Right lobe of liver (tissue), 6 donors: ENCODE data around the gene ARID3A. TPM values are rescaled to one million over a fixed set of nuclear protein-coding genes. Genes with fewer than 3 reads are reported as not detected.

Experiments
- ATAC-seq, 4 donors: fragments of 200-7000 bp; cut with Tn5 transposase; one replicate each; pipeline ENCODE4 v1.9.1; 2020; ENCODE audit warnings: mild to moderate bottlenecking in 4 of 4, moderate library complexity in 4 of 4
- DNase-seq, 3 donors: peaks; one replicate each; pipeline ENCODE4 v3.0.0-alpha.2; 2020
- H3K27ac ChIP-seq, 3 donors: fragments of 200-600 bp; one replicate each; pipeline ENCODE4 v1.8.0; 2022
- H3K27me3 ChIP-seq, 2 donors: fragments of 200-600 bp; one replicate each; pipeline ENCODE4 v1.8.0; 2022
- H3K36me3 ChIP-seq, 4 donors: fragments of 200-600 bp; sonication (generic) in 1 of 4; one replicate each; pipeline versions ENCODE4 v1.5.1 to v1.8.0; 2017 to 2022; ENCODE audit warnings: control low read depth in 1 of 4
- H3K4me1 ChIP-seq, 4 donors: fragments of 200-600 bp; sonication (generic) in 1 of 4; one replicate each; pipeline versions ENCODE4 v1.5.1 to v1.8.0; 2017 to 2022; ENCODE audit warnings: control low read depth in 1 of 4
- H3K4me3 ChIP-seq, 3 donors: fragments of 200-600 bp; one replicate each; pipeline ENCODE4 v1.8.0; 2022
- H3K9me3 ChIP-seq, 4 donors: fragments of 200-600 bp; sonication (generic) in 1 of 4; one replicate each; pipeline versions ENCODE4 v1.5.1 to v1.8.0; 2017 to 2022; ENCODE audit warnings: control low read depth in 1 of 4
- POLR2A ChIP-seq: fragments of 450-650 bp; IDR thresholded peaks from one replicate; pipeline ENCODE4 v1.6.1; 2017; ENCODE audit warnings: antibody characterized with exemption, mild to moderate bottlenecking
- WGBS: methylation state at CpG from one replicate; pipeline ENCODE4 v1.1.6; 2018; ENCODE audit warnings: low coverage, low lambda C conversion rate; ENCODE audit not compliant: insufficient coverage; ENCODE audit errors: missing lambda C conversion rate; 5-methylcytosine and 5-hydroxymethylcytosine counted together
- intact Hi-C, 2 donors: fragments of 100-400 bp; cut with DNase I; formaldehyde crosslinking; loops; one replicate each; pipeline versions ENCODE4 v1.11.2 to v1.14.1; 2022
- total RNA-seq, 6 experiments: library from RNA; depleted of rRNA in 2 of 6; stranded (reverse); fragments of >200 nt in 2 of 6; fragmentation: NEBNext Ultra II Directional in 3 of 6; extraction: Animal tissue kit (Norgen Biotek cat#: 25700) in 3 of 6; gene quantifications; one replicate each; pipeline versions ENCODE4 v1.1.0 to v1.2.4, GENCODE V29; 2016 to 2023
- TF ChIP-seq, protein P1 (sequence below), 4 donors: fragments of 200-600 bp in 3 of 4; fragments of 450-650 bp in 1 of 4; IDR thresholded peaks; one replicate each; pipeline versions ENCODE4 v1.5.1 to v1.8.0; 2016 to 2022; ENCODE audit warnings: antibody characterized with exemption in 4 of 4, mild to moderate bottlenecking in 2 of 4
- donor health status: DM: no; HTN: yes; CAD: no.
- donor health status: DM: no; HTN: no; CAD: no.
- donor health status: DM: no; HTN: no; CAD: no.
- donor health status: DM: no; HTN: yes; CAD: no.
- donor health status: DM: no; HTN: yes; CAD: no.

The ARID3A gene
- total RNA-seq, 6 experiments from 2014 or later: 0.74 to 5.3 (median 1.9) TPM

DNA sequence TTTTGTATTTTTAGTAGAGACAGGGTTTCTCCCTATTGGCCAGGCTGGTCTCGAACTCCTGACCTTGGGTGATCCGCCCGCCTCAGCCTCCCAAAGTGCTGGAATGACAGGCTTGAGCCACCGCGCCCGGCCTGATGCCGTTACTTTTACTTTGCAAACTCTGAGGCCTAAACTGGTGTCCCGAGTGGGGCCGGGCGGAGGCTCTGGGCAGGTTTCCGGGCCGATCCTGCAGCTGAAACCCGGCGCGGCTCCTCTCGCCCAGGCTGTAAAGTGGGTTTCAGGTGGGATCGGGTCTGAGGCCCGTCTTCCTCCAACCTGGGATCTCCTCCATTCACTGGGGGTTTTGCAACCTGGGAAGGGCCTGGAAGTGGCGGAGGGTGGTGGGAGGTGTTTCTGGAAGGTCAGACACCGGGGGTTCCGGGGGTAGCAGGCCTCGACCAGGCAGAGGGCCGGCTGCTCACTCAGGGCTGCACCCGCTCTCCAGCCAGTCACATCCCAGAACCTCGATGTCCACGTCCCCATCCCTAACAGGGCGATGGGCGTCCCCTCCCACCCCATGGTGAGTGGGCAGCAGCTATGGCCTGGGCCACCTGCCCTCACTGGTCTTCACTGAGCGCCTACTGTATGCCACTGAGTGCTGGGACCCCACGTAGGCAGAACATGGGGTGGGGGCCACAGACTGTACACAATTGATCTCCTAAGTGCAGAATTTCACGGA, 37.0 kb downstream of the ARID3A start:
- Histone ChIP-seq H3K4me3 (no peak overlapping the region), H3K4me1 (no peaks in the 10 kb centered on the region), H3K36me3 (peaks cover 0 to 3% (median 0%) of the 10 kb centered on the region in 4 donors), H3K27me3 (no peaks in the 10 kb centered on the region), H3K27ac (no peak overlapping the region), H3K9me3 (no peaks in the 10 kb centered on the region)
- no peak for DNase-seq
- no peak for ATAC-seq
- WGBS: 83% methylated on average over 8 of the region's 31 CpGs
- intact Hi-C loops: no loop called here
- no peak for TF ChIP-seq POLR2A
- TF ChIP-seq, protein P1, sequence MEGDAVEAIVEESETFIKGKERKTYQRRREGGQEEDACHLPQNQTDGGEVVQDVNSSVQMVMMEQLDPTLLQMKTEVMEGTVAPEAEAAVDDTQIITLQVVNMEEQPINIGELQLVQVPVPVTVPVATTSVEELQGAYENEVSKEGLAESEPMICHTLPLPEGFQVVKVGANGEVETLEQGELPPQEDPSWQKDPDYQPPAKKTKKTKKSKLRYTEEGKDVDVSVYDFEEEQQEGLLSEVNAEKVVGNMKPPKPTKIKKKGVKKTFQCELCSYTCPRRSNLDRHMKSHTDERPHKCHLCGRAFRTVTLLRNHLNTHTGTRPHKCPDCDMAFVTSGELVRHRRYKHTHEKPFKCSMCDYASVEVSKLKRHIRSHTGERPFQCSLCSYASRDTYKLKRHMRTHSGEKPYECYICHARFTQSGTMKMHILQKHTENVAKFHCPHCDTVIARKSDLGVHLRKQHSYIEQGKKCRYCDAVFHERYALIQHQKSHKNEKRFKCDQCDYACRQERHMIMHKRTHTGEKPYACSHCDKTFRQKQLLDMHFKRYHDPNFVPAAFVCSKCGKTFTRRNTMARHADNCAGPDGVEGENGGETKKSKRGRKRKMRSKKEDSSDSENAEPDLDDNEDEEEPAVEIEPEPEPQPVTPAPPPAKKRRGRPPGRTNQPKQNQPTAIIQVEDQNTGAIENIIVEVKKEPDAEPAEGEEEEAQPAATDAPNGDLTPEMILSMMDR (IDR thresholded peaks at IDR 0.05): no peak

DNA sequence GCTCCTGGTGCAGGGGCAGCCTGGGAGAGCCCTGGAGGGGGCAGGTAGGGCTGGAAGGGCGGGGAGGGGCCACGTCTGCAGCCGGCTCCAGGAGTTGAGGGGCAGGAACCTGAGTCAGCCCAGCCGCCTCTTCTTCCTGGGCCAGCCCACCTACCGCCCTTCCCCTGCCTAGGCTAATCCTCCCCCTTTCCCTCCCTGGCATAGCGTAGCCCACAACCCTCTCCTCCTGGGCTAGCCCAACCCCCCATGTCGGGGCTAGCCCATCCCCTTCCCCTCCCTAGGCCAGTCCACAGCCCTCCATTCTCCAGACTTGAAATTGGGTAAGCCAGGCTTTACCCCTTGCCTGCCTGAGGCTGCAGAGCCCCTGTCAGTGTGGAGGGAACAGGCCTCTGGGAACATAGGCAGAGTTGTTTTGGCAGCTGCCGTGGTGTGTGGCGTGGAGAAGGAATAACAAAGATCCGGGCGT, 37.7 kb downstream of the ARID3A start:
- Histone ChIP-seq H3K9me3 (no peaks in the 10 kb centered on the region), H3K4me1 (no peaks in the 10 kb centered on the region), H3K4me3 (no peak overlapping the region), H3K36me3 (peaks cover 0 to 6% (median 0%) of the 10 kb centered on the region in 4 donors), H3K27me3 (no peaks in the 10 kb centered on the region), H3K27ac (no peak overlapping the region)
- DNase-seq (no peak), ATAC-seq (no peak)
- intact Hi-C loops: no loop called here
- WGBS: no CpG with 5 or more reads among the region's 11 CpGs
- TF ChIP-seq, protein P1 (IDR thresholded peaks at IDR 0.05): no peak
- TF ChIP-seq POLR2A: no peak

DNA sequence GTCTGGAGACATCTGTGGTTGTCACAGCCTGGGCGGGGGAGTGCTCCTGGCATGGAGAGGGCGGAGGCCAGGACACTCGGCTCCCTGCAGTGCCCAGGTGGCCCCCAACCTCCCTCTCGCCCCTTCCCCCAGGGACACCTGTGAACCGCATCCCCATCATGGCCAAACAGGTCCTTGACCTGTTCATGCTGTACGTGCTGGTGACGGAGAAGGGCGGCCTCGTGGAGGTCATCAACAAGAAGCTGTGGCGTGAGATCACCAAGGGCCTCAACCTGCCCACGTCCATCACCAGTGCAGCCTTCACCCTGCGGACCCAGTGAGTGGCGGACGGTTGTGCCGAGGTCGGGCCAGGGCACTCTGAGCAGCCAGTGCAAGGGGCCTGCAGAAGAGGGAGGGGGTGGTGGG, 38.3 kb downstream of the ARID3A start:
- no peak for DNase-seq
- Histone ChIP-seq H3K4me1 (no peaks in the 10 kb centered on the region), H3K27ac (no peak overlapping the region), H3K27me3 (no peaks in the 10 kb centered on the region), H3K36me3 (peaks cover 0 to 11% (median 0%) of the 10 kb centered on the region in 4 donors), H3K4me3 (no peak overlapping the region), H3K9me3 (no peaks in the 10 kb centered on the region)
- TF ChIP-seq, protein P1 (IDR thresholded peaks at IDR 0.05): no peak
- TF ChIP-seq POLR2A: no peak
- intact Hi-C loops: no loop called here
- ATAC-seq: no peak
- no CpG with 5 or more reads among the region's 16 CpGs for WGBS

DNA sequence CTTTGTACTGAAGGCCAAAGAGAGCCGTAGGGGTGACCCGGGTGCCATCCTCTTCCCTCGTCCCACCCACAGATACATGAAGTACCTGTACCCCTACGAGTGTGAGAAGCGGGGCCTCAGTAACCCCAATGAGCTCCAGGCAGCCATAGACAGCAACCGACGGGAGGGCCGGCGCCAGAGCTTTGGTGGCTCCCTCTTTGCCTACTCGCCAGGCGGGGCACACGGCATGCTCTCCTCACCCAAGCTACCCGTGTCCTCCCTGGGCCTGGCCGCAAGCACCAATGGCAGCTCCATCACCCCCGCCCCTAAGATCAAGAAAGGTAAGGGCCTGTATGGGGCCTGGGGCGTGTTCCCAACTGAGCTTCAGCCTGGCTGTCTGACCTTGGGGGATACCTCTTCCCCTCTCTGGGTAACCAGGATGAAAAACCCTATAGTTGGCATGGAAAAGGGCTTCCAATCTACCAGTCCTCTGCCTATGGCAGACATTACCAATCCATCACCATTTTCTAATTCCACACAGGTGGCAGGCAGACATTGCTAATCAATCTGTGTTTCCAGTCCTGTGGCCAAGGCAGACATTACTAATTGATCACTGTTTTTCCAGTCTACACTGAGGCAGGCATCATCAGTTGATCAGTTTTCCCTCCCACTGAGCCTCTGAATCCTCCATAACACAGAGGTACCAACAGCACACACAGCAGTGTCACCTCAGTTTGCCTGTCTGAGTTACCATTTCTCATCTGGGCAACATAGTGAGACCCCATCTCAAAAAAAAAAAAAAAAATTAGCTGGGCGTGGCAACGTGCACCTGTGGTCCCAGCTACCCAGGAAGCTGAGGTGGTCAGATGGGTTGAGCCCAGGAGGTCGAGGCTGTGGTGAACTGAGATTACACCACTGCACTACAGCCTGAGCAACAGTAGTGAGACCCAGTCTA, 39.2 kb downstream of the ARID3A start:
- Histone ChIP-seq H3K4me3 (no peak overlapping the region), H3K27me3 (no peaks in the 10 kb centered on the region), H3K36me3 (peaks cover 0 to 13% (median 0%) of the 10 kb centered on the region in 4 donors), H3K4me1 (no peaks in the 10 kb centered on the region), H3K9me3 (no peaks in the 10 kb centered on the region), H3K27ac (no peak overlapping the region)
- intact Hi-C loops: no loop called here
- DNase-seq (no peak), ATAC-seq (no peak)
- no peak for TF ChIP-seq POLR2A
- 100% methylated on average over 3 of the region's 19 CpGs for WGBS
